SK-N-SH (cell line): ENCODE results near the gene PRKCA. TPM values are rescaled to one million over a fixed set of nuclear protein-coding genes. Genes with fewer than 3 reads are reported as not detected.

Source experiments
- CTCF ChIA-PET: fragments of 300-600, 350-600 bp; formaldehyde crosslinking; extraction: SDS; loops from one replicate; lab custom pipeline; 2021; lab: Yijun Ruan, JAX
- POLR2A ChIA-PET: fragments of 350-600 bp; sonication (Branson Sonifier 250); formaldehyde crosslinking; extraction: SDS; loops from one replicate; lab custom pipeline; 2020; ENCODE audit warnings: antibody characterized with exemption, inconsistent platforms; lab: Yijun Ruan, JAX
- DNase-seq: peaks from one replicate; pipeline ENCODE4 v3.0.0; 2012
- H2AFZ ChIP-seq: fragments of 200-600 bp; sonication (generic); 2 replicates; pipeline ENCODE4 v1.8.1; 2016; ENCODE audit warnings: antibody characterized with exemption, mild to moderate bottlenecking, low read depth
- H3F3A ChIP-seq: fragments of 200-600 bp; sonication (generic); replicated peaks from 2 replicates; pipeline ENCODE3; 2016; ENCODE audit warnings: antibody characterized with exemption, mild to moderate bottlenecking; ENCODE audit not compliant: insufficient read depth
- H3K27ac ChIP-seq, 2 experiments: fragments of 200-500 bp in 1 of 2; fragments of 200-600 bp in 1 of 2; sonication (Bioruptor generic) in 1 of 2; sonication (generic), shearing (Covaris generic) in 1 of 2; 2 replicates each; pipeline versions ENCODE4 v1.5.1 to v1.6.1; 2014 to 2016; ENCODE audit warnings: low read depth in 2 of 2, inconsistent platforms in 1 of 2, low read length in 1 of 2, mild to moderate bottlenecking in 1 of 2, mixed read lengths in 1 of 2
- H3K27me3 ChIP-seq: fragments of 200-600 bp; sonication (generic), shearing (Covaris generic); 2 replicates; pipeline ENCODE4 v1.6.1; 2016; ENCODE audit warnings: mixed run types; ENCODE audit not compliant: insufficient read depth
- H3K36me3 ChIP-seq, 2 experiments: fragments of 200-500 bp in 1 of 2; fragments of 200-600 bp in 1 of 2; sonication (Bioruptor generic) in 1 of 2; sonication (generic) in 1 of 2; replicated peaks in 1 of 2; 2 replicates each; pipeline versions ENCODE3 to v1.5.1; 2014 to 2016; ENCODE audit warnings: low read length in 1 of 2, mild to moderate bottlenecking in 1 of 2; ENCODE audit not compliant: insufficient read depth in 2 of 2, control insufficient read depth in 1 of 2
- H3K4me1 ChIP-seq, 2 experiments: fragments of 200-500 bp in 1 of 2; fragments of 200-600 bp in 1 of 2; sonication (Bioruptor generic) in 1 of 2; sonication (generic), shearing (Covaris generic) in 1 of 2; 2 replicates each; pipeline versions ENCODE4 v1.5.1 to v1.6.1; 2014 to 2016; ENCODE audit warnings: low read depth in 1 of 2, low read length in 1 of 2, mixed run types in 1 of 2; ENCODE audit not compliant: insufficient read depth in 2 of 2, control insufficient read depth in 1 of 2
- H3K4me2 ChIP-seq: fragments of 200-600 bp; sonication (generic), shearing (Covaris generic); 2 replicates; pipeline ENCODE4 v1.6.1; 2017; ENCODE audit warnings: mixed run types
- H3K4me3 ChIP-seq, 2 experiments: fragments of 200-500 bp in 1 of 2; fragments of 200-600 bp in 1 of 2; sonication (Bioruptor generic) in 1 of 2; sonication (generic), shearing (Covaris generic) in 1 of 2; 2 replicates each; pipeline versions ENCODE4 v1.5.1 to v1.8.1; 2014 to 2016; ENCODE audit warnings: low read depth in 2 of 2, inconsistent platforms in 1 of 2, low read length in 1 of 2, mild to moderate bottlenecking in 1 of 2, mixed read lengths in 1 of 2, moderate library complexity in 1 of 2
- H3K79me2 ChIP-seq: fragments of 200-600 bp; sonication (generic); 2 replicates; pipeline ENCODE4 v1.8.1; 2017; ENCODE audit warnings: mild to moderate bottlenecking; ENCODE audit not compliant: insufficient read depth
- H3K9ac ChIP-seq: fragments of 200-600 bp; sonication (generic); 2 replicates; pipeline ENCODE4 v1.6.1; 2017; ENCODE audit warnings: mixed run types
- H3K9me2 ChIP-seq: fragments of 200-600 bp; sonication (generic); 2 replicates; pipeline ENCODE4 v1.6.1; 2017; ENCODE audit warnings: mixed run types
- H3K9me3 ChIP-seq: fragments of 200-600 bp; sonication (generic); 2 replicates; pipeline ENCODE4 v1.6.1; 2017; ENCODE audit warnings: mixed run types, mild to moderate bottlenecking, moderate library complexity
- H4K20me1 ChIP-seq: fragments of 200-600 bp; sonication (generic); 2 replicates; pipeline ENCODE4 v1.6.1; 2017; ENCODE audit warnings: mild to moderate bottlenecking, mixed run types; ENCODE audit not compliant: insufficient read depth
- FOSL2 ChIP-seq: IDR thresholded peaks from 2 replicates; pipeline ENCODE4 v1.4.0; 2012; ENCODE audit warnings: low read depth, mild to moderate bottlenecking, moderate library complexity, borderline replicate concordance
- NRF1 ChIP-seq: IDR thresholded peaks from 2 replicates; pipeline ENCODE4 v1.6.1; 2012; ENCODE audit warnings: low read depth, mild to moderate bottlenecking, low read length
- POLR2AphosphoS5 ChIP-seq: IDR thresholded peaks from 2 replicates; pipeline ENCODE4 v1.6.1; 2012; ENCODE audit warnings: low read depth, low read length
- RAD21 ChIP-seq: IDR thresholded peaks from 2 replicates; pipeline ENCODE4 v1.6.1; 2012; ENCODE audit warnings: mild to moderate bottlenecking, low read length
- RCOR1 ChIP-seq: fragments of 150-350 bp; IDR thresholded peaks from 2 replicates; pipeline ENCODE4 v1.6.1; 2017; ENCODE audit warnings: antibody characterized with exemption, low read length
- RXRA ChIP-seq: IDR thresholded peaks from 2 replicates; pipeline ENCODE4 v1.4.0; 2012; ENCODE audit warnings: low read depth, mild to moderate bottlenecking, borderline replicate concordance
- TAF1 ChIP-seq: IDR thresholded peaks from 2 replicates; pipeline ENCODE4 v1.6.1; 2012; ENCODE audit warnings: low read depth, mild to moderate bottlenecking, low read length, moderate library complexity, borderline replicate concordance
- TEAD4 ChIP-seq: IDR thresholded peaks from 2 replicates; pipeline ENCODE4 v1.4.0; 2012; ENCODE audit warnings: mild to moderate bottlenecking, borderline replicate concordance; ENCODE audit not compliant: insufficient read depth
- WGBS: methylation state at CpG from one replicate; pipeline ENCODE4 v1.1.6; 2017; ENCODE audit warnings: low lambda C conversion rate; 5-methylcytosine and 5-hydroxymethylcytosine counted together
- polyA plus RNA-seq, 3 experiments: library from polyadenylated mRNA; depleted of rRNA; stranded (reverse); fragments of >200 nt; gene quantifications; 2 replicates each; pipeline ENCODE4 v1.2.3, GENCODE V29; 2012
- TF ChIP-seq, protein P1 (sequence below): fragments of 150-350 bp; IDR thresholded peaks from 2 replicates; pipeline ENCODE4 v1.6.1; 2016; ENCODE audit warnings: mild to moderate bottlenecking, low read depth, low read length
- TF ChIP-seq, protein P2 (sequence below): IDR thresholded peaks from 2 replicates; pipeline ENCODE4 v1.4.0; 2012; ENCODE audit warnings: low read depth
- TF ChIP-seq, protein P3 (sequence below): IDR thresholded peaks from 2 replicates; pipeline ENCODE4; 2012
- TF ChIP-seq, protein P4 (sequence below): fragments of 150-350 bp; IDR thresholded peaks from 2 replicates; pipeline ENCODE4 v1.6.1; 2017; ENCODE audit warnings: antibody characterized with exemption, low read length, low read depth, borderline replicate concordance

Gene PRKCA
- polyA plus RNA-seq, 1 of the 3 experiments (the other 2 are of a cell fraction): 108 TPM

DNA sequence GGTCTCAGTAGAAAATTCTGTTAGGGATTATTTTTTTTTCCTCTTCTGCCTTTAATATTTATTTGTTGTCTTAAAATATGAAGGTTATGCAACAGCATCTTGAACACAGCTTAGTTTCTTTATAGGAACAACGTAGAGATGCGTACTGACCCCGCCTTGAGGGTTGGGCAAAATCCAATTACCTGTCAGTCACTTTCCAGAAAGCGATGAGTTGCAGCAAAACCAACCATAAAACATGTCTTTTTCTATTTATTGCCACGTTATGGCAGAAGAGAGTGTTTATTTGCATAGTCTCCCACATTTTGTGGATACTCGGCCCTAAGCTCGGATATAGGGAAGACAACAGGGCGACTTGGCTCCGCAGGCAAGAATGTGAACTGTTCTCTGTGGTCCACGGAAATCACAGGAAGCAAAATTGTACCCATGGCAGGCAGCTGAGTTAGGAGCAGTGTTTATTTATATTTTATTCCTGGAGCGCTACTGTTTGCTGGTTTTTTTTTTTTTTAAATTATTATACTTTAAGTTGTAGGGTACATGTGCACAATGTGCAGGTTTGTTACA, 488.2 kb downstream of the PRKCA start:
- H3K4me3 ChIP-seq: no peak overlapping the region
- ChIA-PET POLR2A (no interaction called here), CTCF (no interaction called here)
- no peaks in the 10 kb centered on the region; the same call in 1 of the 2 replicates for H3K79me2 ChIP-seq
- no peaks in the 10 kb centered on the region for H4K20me1 ChIP-seq
- no peaks in the 10 kb centered on the region for H3K27me3 ChIP-seq
- no peaks in the 10 kb centered on the region for H3K9me2 ChIP-seq
- H3F3A ChIP-seq: peaks cover 12% of the 10 kb centered on the region
- H2AFZ ChIP-seq: no peak overlapping the region
- H3K27ac ChIP-seq: no peak overlapping the region
- no peak for DNase-seq
- no peaks in the 10 kb centered on the region for H3K9me3 ChIP-seq
- H3K4me2 ChIP-seq: no peak overlapping the region
- H3K36me3 ChIP-seq: peaks cover 83 to 86% of the 10 kb centered on the region in 2 experiments
- no peak overlapping the region for H3K9ac ChIP-seq
- TF ChIP-seq, protein P1, sequence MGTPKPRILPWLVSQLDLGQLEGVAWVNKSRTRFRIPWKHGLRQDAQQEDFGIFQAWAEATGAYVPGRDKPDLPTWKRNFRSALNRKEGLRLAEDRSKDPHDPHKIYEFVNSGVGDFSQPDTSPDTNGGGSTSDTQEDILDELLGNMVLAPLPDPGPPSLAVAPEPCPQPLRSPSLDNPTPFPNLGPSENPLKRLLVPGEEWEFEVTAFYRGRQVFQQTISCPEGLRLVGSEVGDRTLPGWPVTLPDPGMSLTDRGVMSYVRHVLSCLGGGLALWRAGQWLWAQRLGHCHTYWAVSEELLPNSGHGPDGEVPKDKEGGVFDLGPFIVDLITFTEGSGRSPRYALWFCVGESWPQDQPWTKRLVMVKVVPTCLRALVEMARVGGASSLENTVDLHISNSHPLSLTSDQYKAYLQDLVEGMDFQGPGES: no peak
- TF ChIP-seq RXRA (no peak), NRF1 (no peak), TEAD4 (no peak), RAD21 (no peak), FOSL2 (no peak), TAF1 (no peak), POLR2AphosphoS5 (no peak), RCOR1 (no peak)
- TF ChIP-seq, protein P2, sequence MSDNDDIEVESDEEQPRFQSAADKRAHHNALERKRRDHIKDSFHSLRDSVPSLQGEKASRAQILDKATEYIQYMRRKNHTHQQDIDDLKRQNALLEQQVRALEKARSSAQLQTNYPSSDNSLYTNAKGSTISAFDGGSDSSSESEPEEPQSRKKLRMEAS: no peak
- TF ChIP-seq, protein P3, sequence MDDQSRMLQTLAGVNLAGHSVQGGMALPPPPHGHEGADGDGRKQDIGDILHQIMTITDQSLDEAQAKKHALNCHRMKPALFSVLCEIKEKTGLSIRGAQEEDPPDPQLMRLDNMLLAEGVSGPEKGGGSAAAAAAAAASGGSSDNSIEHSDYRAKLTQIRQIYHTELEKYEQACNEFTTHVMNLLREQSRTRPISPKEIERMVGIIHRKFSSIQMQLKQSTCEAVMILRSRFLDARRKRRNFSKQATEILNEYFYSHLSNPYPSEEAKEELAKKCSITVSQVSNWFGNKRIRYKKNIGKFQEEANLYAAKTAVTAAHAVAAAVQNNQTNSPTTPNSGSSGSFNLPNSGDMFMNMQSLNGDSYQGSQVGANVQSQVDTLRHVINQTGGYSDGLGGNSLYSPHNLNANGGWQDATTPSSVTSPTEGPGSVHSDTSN: no peak
- TF ChIP-seq, protein P4, sequence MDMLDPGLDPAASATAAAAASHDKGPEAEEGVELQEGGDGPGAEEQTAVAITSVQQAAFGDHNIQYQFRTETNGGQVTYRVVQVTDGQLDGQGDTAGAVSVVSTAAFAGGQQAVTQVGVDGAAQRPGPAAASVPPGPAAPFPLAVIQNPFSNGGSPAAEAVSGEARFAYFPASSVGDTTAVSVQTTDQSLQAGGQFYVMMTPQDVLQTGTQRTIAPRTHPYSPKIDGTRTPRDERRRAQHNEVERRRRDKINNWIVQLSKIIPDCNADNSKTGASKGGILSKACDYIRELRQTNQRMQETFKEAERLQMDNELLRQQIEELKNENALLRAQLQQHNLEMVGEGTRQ: no peak
- H3K4me1 ChIP-seq: no peaks in the 10 kb centered on the region; a peak in 1 of 4 replicates
- 96% methylated on average over 11 of the region's 11 CpGs for WGBS

DNA sequence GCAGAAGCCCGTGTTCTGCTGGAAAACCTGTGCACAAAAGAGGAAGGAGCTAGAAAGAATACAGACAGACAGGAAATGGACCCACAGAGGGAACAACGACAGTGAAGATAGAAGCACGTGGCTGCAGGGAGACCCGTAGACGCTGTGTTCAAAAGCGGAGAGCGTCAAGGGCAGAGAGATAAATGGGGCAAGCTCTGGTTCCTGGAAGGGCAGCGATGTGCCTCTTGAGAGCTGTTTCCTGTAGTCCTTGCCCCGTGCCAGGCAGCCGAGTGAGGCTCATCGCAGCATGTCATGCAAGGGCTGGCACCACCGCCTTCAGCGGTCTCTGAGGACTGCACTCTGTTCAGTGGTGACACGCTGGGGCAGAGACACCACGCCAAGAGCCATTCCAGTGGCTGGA, 488.9 kb downstream of the PRKCA start:
- ChIA-PET POLR2A (no interaction called here), CTCF (interaction anchor here (0.6 to 2.0 kb wide), 3 partner anchors 8 to 747 kb away, joined by 3 to 6 read pairs (median 4); no protein-coding TSS in a partner anchor)
- TF ChIP-seq, protein P3: no peak
- 96% methylated on average over 15 of the region's 15 CpGs for WGBS
- H2AFZ ChIP-seq: no peak overlapping the region
- DNase-seq: no peak
- no peaks in the 10 kb centered on the region for H3K9me3 ChIP-seq
- peaks cover 88 to 90% of the 10 kb centered on the region in 2 experiments for H3K36me3 ChIP-seq
- H3K79me2 ChIP-seq: no peaks in the 10 kb centered on the region; the same call in 1 of the 2 replicates
- H4K20me1 ChIP-seq: no peaks in the 10 kb centered on the region
- no peak overlapping the region for H3K4me2 ChIP-seq
- H3K9me2 ChIP-seq: no peaks in the 10 kb centered on the region
- peaks cover 12% of the 10 kb centered on the region for H3F3A ChIP-seq
- no peak overlapping the region for H3K27ac ChIP-seq
- no peak overlapping the region for H3K9ac ChIP-seq
- H3K4me1 ChIP-seq: no peaks in the 10 kb centered on the region
- no peaks in the 10 kb centered on the region for H3K27me3 ChIP-seq
- no peak overlapping the region for H3K4me3 ChIP-seq
